ENCODE results near the gene ZNF474. TPM values are rescaled to one million over a fixed set of nuclear protein-coding genes. Genes with fewer than 3 reads are reported as not detected.
"Not testable (repeated sequence)": the region's sequence is repeated elsewhere in the genome, so short reads cannot be mapped to it uniquely, and the experiment has no call there.

The ZNF474 gene
- total RNA-seq, result not detected in 2 replicates

DNA sequence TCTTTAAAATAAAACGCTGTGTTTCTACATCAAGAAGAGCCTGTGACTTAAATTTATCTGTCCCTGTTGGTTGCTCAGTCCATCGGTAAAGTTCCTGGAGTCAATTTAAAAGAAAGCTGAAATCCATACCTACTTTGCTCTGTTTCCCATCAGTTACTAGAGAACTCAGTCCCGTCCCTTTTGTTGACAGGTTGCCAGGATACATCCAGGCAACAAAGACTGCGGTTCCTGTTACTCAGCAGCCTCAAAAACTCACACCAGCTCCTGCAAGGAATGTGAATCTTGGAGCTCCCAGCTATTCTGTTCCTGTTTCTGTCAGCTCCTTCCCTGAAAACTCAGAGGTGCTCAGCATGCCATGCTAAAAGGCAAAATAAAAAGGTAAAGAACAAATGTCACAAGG, at the start of gene ZNF474:
TSS of gene ZNF474 (plus strand) at position 241 of the 400 bp plus-strand sequence. CDS start 22,445 bp downstream, outside the sequence.
- intact Hi-C loops (cut with micrococcal nuclease), result no loop called here
- DNase-seq, result no peak
- no peaks in the 10 kb centered on the region for H3K4me1 Mint-ChIP-seq
- no peak within 1 kb of the TSS for H3K4me3 Mint-ChIP-seq
- no peak within 1 kb of the TSS for H3K27ac Mint-ChIP-seq
- no peaks in the 10 kb centered on the region for H3K36me3 Mint-ChIP-seq (ENCODE audit: low read depth)
- no peaks in the 10 kb centered on the region for H3K27me3 Mint-ChIP-seq
- H3K9me3 Mint-ChIP-seq, result no peaks in the 10 kb centered on the region

- Mint-ChIP-seq H3K27me3 (peaks cover 44% of the 10 kb centered on the region), H3K4me3 (no peak overlapping the region), H3K27ac (no peak overlapping the region), H3K36me3 (ENCODE audit: low read depth) (no peaks in the 10 kb centered on the region), H3K4me1 (peaks cover 13% of the 10 kb centered on the region), H3K9me3 (no peaks in the 10 kb centered on the region)
- no peak for DNase-seq
- intact Hi-C loops (cut with micrococcal nuclease), result no loop called here
Observed at GRCh38 chr5:122081541-122081940, 47.8 kb upstream of the ZNF474 start.

- Mint-ChIP-seq H3K9me3 (no peaks in the 10 kb centered on the region), H3K4me3 (no peak overlapping the region), H3K27me3 (peaks cover 32% of the 10 kb centered on the region), H3K36me3 (ENCODE audit: low read depth) (no peaks in the 10 kb centered on the region), H3K4me1 (no peaks in the 10 kb centered on the region), H3K27ac (no peak overlapping the region)
- intact Hi-C loops (cut with micrococcal nuclease), result no loop called here
- no peak for DNase-seq
Observed at GRCh38 chr5:122083535-122083934, 45.8 kb upstream of the ZNF474 start.

DNA sequence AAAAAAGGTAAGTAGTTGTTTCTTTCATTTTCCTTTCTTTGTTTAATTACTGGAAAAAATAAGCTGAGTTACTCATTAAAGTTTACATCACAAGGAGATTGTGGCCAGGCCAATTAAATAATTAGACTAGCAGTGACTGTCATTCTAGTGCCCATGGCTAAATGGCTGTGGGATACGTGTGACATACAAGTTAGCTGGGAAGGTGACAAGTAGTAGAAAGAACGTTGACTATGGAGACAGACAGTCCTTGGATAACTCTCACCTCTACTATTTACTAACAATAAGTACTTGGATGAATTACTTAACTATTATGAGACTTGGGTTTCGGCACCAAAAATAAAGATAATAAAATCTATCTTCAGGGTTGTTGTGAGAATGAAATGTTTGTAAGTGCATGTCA, 44.3 kb upstream of the ZNF474 start:
- peaks cover 20% of the 10 kb centered on the region for H3K27me3 Mint-ChIP-seq
- H3K9me3 Mint-ChIP-seq, result no peaks in the 10 kb centered on the region
- no peaks in the 10 kb centered on the region for H3K36me3 Mint-ChIP-seq (ENCODE audit: low read depth)
- H3K27ac Mint-ChIP-seq, result no peak overlapping the region
- DNase-seq, result no peak
- intact Hi-C loops (cut with micrococcal nuclease), result no loop called here
- H3K4me1 Mint-ChIP-seq, result no peaks in the 10 kb centered on the region
- no peak overlapping the region for H3K4me3 Mint-ChIP-seq

DNA sequence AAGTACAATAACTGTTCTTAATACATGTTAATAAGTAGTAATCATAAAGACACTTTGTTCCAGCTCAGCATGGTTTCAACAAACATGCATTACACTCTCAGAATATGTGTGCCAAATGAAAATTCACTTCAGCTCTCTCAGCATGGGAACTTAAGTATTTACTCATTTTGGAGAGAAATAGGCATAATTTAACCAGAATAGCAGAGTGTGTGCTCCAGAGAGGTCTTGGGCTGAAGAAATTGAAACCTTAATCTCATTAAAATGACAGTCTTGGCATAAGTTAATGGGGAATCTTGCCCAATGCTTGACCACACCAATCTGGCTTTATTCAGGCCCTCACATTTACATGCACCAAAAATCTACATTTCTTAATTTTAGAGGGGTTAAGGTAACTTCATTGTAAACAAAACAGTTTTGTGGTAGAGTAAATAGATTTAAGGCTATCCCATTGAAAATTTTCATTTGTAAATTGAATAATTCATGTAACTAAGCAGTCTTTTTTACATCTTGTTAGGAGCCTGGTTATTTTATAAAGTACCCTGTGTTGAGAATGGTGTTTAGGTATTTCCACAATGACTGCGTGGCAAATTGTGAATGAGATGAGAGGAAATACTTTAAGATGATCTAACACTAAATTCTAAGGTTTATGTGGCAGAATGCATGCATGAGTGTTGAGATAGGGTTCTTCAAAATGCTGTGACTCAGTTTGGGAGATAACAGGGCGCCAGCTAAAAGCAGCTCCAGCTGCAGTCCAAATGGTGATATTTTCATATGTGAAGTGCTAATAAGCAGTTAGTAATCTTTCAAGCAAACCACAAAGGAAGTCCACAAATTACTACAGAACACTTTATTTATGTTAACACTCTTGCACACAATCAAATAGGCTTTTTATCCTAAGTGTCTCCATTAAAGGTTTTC, 40.0 kb upstream of the ZNF474 start:
- Mint-ChIP-seq H3K4me3 (no peak overlapping the region), H3K27me3 (peaks cover 12% of the 10 kb centered on the region), H3K36me3 (ENCODE audit: low read depth) (no peaks in the 10 kb centered on the region), H3K4me1 (no peaks in the 10 kb centered on the region), H3K27ac (no peak overlapping the region), H3K9me3 (no peaks in the 10 kb centered on the region)
- intact Hi-C loops (cut with micrococcal nuclease), result no loop called here
- DNase-seq, result no peak

GRCh38 chr5:122091936-122092600, 37.3 kb upstream of the ZNF474 start:
- H3K9me3 Mint-ChIP-seq, result no peaks in the 10 kb centered on the region
- H3K4me1 Mint-ChIP-seq, result no peaks in the 10 kb centered on the region
- no peak overlapping the region for H3K27ac Mint-ChIP-seq
- intact Hi-C loops (cut with micrococcal nuclease), result no loop called here
- no peak overlapping the region for H3K4me3 Mint-ChIP-seq
- H3K36me3 Mint-ChIP-seq (ENCODE audit: low read depth), result no peaks in the 10 kb centered on the region
- H3K27me3 Mint-ChIP-seq, result peaks cover 7% of the 10 kb centered on the region
- peak; percentile 36 for DNase-seq

DNA sequence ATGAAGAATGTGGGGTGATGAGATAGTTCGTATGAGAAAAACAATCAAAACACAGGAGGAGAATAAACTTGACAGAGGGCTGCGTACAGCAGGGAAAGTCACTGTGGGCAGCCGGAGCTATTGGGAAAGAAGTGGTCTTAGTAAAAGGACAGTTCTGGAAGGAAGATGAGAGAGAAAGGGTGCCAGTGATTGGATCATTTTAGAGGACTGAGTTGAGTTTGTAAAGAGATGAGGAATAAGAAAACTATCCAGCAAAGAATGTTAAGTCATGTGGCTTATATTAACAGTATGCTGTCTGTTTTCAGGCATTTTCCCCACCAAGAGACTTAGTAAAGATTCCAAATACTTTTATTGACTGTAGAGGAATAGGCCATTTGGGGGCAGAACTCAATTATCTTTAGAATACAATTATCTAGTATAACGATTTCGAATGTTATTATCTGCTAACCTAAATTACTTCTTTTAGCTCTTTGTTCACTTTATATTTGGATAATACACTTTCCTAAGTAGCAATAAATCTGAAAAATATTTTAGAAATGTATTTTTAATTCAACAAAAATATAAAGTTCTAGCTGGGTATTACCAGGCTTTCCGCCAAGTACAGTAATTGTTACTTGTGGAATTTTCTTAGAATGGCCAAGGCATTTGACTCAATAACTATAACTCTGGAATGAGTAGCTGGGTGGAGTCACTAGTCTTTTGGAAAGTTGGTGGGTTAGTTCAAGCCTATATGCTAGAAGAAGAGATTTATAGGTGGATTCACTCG, 35.7 kb upstream of the ZNF474 start:
- no peak overlapping the region for H3K27ac Mint-ChIP-seq
- no peaks in the 10 kb centered on the region for H3K36me3 Mint-ChIP-seq (ENCODE audit: low read depth)
- intact Hi-C loops (cut with micrococcal nuclease), result no loop called here
- H3K27me3 Mint-ChIP-seq, result peaks cover 3% of the 10 kb centered on the region
- no peaks in the 10 kb centered on the region for H3K9me3 Mint-ChIP-seq
- no peak for DNase-seq
- H3K4me1 Mint-ChIP-seq, result no peaks in the 10 kb centered on the region
- H3K4me3 Mint-ChIP-seq, result no peak overlapping the region

- H3K9me3 Mint-ChIP-seq; H3K36me3 Mint-ChIP-seq (ENCODE audit: low read depth); H3K27ac Mint-ChIP-seq; H3K27me3 Mint-ChIP-seq; H3K4me1 Mint-ChIP-seq; intact Hi-C loops (cut with micrococcal nuclease); DNase-seq; H3K4me3 Mint-ChIP-seq: not testable (repeated sequence)
Observed at GRCh38 chr5:122094251-122094650, 35.1 kb upstream of the ZNF474 start.

GRCh38 chr5:122095158-122095557, 34.2 kb upstream of the ZNF474 start:
- intact Hi-C loops (cut with micrococcal nuclease), result no loop called here
- Mint-ChIP-seq H3K4me3 (no peak overlapping the region), H3K36me3 (ENCODE audit: low read depth) (no peaks in the 10 kb centered on the region), H3K27me3 (no peaks in the 10 kb centered on the region), H3K4me1 (no peaks in the 10 kb centered on the region), H3K9me3 (no peaks in the 10 kb centered on the region), H3K27ac (no peak overlapping the region)
- no peak for DNase-seq

DNA sequence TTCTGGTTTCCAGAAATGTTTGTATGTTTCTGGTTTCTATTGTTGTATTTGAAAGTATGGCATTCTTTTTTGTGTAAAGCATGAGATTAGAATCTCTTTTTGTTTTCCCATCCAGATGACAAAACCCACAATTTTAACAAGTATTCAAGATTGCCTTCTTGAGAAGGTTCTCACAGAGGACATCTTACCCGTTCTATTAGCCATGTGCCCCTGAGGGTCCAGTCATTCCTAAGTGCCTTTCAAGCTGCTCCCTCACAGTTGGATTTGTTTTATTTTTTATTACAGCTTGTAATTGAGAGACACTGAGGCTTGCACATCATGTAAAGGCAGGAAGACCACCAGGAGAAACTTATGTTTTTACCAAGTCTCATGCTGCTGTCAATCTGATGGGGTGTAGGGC, 32.0 kb upstream of the ZNF474 start:
- no peak overlapping the region for H3K4me3 Mint-ChIP-seq
- no peaks in the 10 kb centered on the region for H3K27me3 Mint-ChIP-seq
- no peak overlapping the region for H3K27ac Mint-ChIP-seq
- intact Hi-C loops (cut with micrococcal nuclease), result no loop called here
- no peaks in the 10 kb centered on the region for H3K9me3 Mint-ChIP-seq
- H3K4me1 Mint-ChIP-seq, result no peaks in the 10 kb centered on the region
- DNase-seq, result no peak
- no peaks in the 10 kb centered on the region for H3K36me3 Mint-ChIP-seq (ENCODE audit: low read depth)

DNA sequence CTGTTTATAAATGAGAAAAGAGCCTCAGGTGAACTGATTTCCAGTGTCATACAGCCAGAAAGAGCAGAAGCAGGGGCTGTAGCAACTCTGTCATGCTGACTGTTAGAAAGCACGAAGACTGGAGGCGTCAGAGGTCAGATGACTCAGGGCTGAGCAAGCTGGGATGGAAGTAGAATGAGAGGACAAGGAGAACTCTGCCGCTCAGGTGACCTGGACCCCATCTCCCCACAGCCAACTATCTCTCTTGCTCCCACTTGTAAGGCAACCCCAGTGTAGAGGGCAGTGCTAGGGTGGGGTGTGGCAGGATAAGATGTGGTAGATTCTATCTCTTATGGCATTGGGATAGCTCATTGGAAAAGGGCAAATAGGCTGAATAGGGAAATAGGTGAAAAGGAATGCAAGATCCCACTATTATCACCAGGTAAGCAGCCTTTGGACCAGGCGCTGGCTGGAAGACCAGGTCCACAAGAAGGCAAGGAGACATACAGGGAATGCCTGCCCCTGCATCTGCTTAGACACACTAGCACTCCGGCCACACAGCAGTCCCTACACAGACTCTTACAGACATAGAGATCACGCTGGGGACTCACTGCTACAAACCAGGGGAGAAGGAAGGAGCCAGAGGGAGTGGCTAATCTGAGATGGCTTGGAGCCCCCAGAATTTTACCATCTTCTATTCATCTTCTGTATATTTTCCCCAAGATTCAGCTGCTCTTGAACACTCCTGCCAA, 30.1 kb upstream of the ZNF474 start:
- intact Hi-C loops (cut with micrococcal nuclease), result no loop called here
- H3K4me3 Mint-ChIP-seq, result no peak overlapping the region
- no peaks in the 10 kb centered on the region for H3K27me3 Mint-ChIP-seq
- H3K27ac Mint-ChIP-seq, result no peak overlapping the region
- H3K9me3 Mint-ChIP-seq, result no peaks in the 10 kb centered on the region
- DNase-seq, result no peak
- H3K4me1 Mint-ChIP-seq, result no peaks in the 10 kb centered on the region
- H3K36me3 Mint-ChIP-seq (ENCODE audit: low read depth), result no peaks in the 10 kb centered on the region

- no peaks in the 10 kb centered on the region for H3K4me1 Mint-ChIP-seq
- H3K36me3 Mint-ChIP-seq (ENCODE audit: low read depth), result no peaks in the 10 kb centered on the region
- no peak overlapping the region for H3K27ac Mint-ChIP-seq
- intact Hi-C loops (cut with micrococcal nuclease), result loop anchor here (5.0 kb wide), 1 partner anchor 139 kb away; the partner anchor contains the start of gene SRFBP1
- no peaks in the 10 kb centered on the region for H3K9me3 Mint-ChIP-seq
- H3K4me3 Mint-ChIP-seq, result no peak overlapping the region
- H3K27me3 Mint-ChIP-seq, result no peaks in the 10 kb centered on the region
- no peak for DNase-seq
Observed at GRCh38 chr5:122101636-122102285, 27.6 kb upstream of the ZNF474 start.

DNA sequence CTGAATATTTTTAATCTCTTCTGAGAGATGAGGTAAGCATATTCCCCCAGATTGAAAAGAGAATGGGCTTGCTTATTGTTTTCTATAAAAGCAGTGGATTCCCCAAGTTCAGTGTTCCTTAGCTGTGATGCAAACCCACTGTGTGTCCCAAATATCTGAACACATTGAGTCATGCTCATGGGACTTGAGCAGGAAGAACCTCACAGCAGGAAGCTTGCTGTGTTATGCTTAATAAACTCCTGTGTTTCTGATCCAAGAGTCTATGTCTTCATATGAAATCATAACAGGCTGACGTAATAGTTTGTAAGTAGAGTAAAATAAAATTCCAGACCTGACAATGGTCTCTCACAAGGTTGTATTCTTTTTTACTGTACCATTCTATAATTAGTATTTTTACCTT, 26.5 kb upstream of the ZNF474 start:
- intact Hi-C loops (cut with micrococcal nuclease), result loop anchor here (5.0 kb wide), 1 partner anchor 141 kb away; the partner anchor contains the start of gene SRFBP1
- no peaks in the 10 kb centered on the region for H3K9me3 Mint-ChIP-seq
- no peaks in the 10 kb centered on the region for H3K27me3 Mint-ChIP-seq
- no peaks in the 10 kb centered on the region for H3K4me1 Mint-ChIP-seq
- no peak for DNase-seq
- no peaks in the 10 kb centered on the region for H3K36me3 Mint-ChIP-seq (ENCODE audit: low read depth)
- H3K4me3 Mint-ChIP-seq, result no peak overlapping the region
- no peak overlapping the region for H3K27ac Mint-ChIP-seq

All from activated CD4-positive, alpha-beta T cell treated with anti-CD3 and anti-CD28 coated beads, Interleukin-2, amount 10 ng/mL, durations not matched to agents 24 days and 14 days (primary cell).